ENCODE data around the gene PHTF1.

- TF ChIP-seq CTCF (IDR thresholded peaks at IDR 0.05) (no peak), ZFX (IDR thresholded peaks at IDR 0.05; ENCODE audit: borderline replicate concordance) (no peak)
Observed at GRCh38 chr1:113665071-113665470, 94.2 kb downstream of the PHTF1 start.

Measured in 22Rv1 (cell line).